HG02623 (cell line): Measurements from ENCODE around the gene FAM124A.
"Not testable (repeated sequence)": the region's sequence is repeated elsewhere in the genome, so short reads cannot be mapped to it uniquely, and the experiment has no call there.

ENCODE experiments used
- ATAC-seq: cut with Tn5 transposase; IDR thresholded peaks from one replicate; pipeline ENCODE4 v1.9.1; 2021; ENCODE audit warnings: moderate library complexity; ENCODE audit not compliant: unreplicated experiment

The FAM124A gene

GRCh38 chr13:51267622-51268021 is 45.4 kb downstream of the FAM124A start:
- ATAC-seq: no peak

GRCh38 chr13:51269039-51269438 is 46.8 kb downstream of the FAM124A start:
- ATAC-seq: no peak

- no peak for ATAC-seq
Observed at GRCh38 chr13:51270623-51271415, 48.6 kb downstream of the FAM124A start.

- no peak for ATAC-seq
Observed at GRCh38 chr13:51271528-51272085, 49.4 kb downstream of the FAM124A start.

- no peak for ATAC-seq
Observed at GRCh38 chr13:51275101-51275500, 52.9 kb downstream of the FAM124A start.

- no peak for ATAC-seq
Observed at GRCh38 chr13:51276636-51277035, 54.4 kb downstream of the FAM124A start.

- no peak for ATAC-seq
Observed at GRCh38 chr13:51277928-51278327, 55.7 kb downstream of the FAM124A start.

- no peak for ATAC-seq
Observed at GRCh38 chr13:51278426-51279130, 56.4 kb downstream of the FAM124A start.

- ATAC-seq: no peak
Observed at GRCh38 chr13:51280379-51280940, 58.3 kb downstream of the FAM124A start.

GRCh38 chr13:51282322-51282721 is 60.1 kb downstream of the FAM124A start:
- no peak for ATAC-seq

- ATAC-seq: not testable (repeated sequence)
Observed at GRCh38 chr13:51282923-51283322, 60.7 kb downstream of the FAM124A start.

GRCh38 chr13:51283371-51283770 is 61.2 kb downstream of the FAM124A start:
- ATAC-seq: no peak

GRCh38 chr13:51284339-51284738 is 62.1 kb downstream of the FAM124A start:
- ATAC-seq: no peak

- ATAC-seq: no peak
Observed at GRCh38 chr13:51286135-51287002, 64.2 kb downstream of the FAM124A start.

GRCh38 chr13:51287758-51288157 is 65.6 kb downstream of the FAM124A start:
- ATAC-seq: no peak

- not testable (repeated sequence) for ATAC-seq
Observed at GRCh38 chr13:51288254-51288653, 66.1 kb downstream of the FAM124A start.

GRCh38 chr13:51291341-51291740 is 69.1 kb downstream of the FAM124A start:
- ATAC-seq: no peak

- no peak for ATAC-seq
Observed at GRCh38 chr13:51292000-51292565, 69.9 kb downstream of the FAM124A start.

GRCh38 chr13:51297556-51297955 is 75.4 kb downstream of the FAM124A start:
- no peak for ATAC-seq

GRCh38 chr13:51298812-51299211 is 76.6 kb downstream of the FAM124A start:
- ATAC-seq: no peak
